H1 (cell line): ENCODE measurements around the gene ADD3. TPM values are rescaled to one million over a fixed set of nuclear protein-coding genes. Genes with fewer than 3 reads are reported as not detected.

Experiments
- CTCF ChIA-PET: fragments of 300-600 bp; sonication (Branson Sonifier 250); formaldehyde crosslinking; loops from one replicate; lab custom pipeline; 2021; ENCODE audit not compliant: partially characterized antibody; lab: Charles Lee
- POLR2A ChIA-PET: fragments of 300-600 bp; sonication (Branson Sonifier 250); formaldehyde crosslinking; loops from one replicate; lab custom pipeline; 2021; ENCODE audit warnings: inconsistent platforms; ENCODE audit not compliant: partially characterized antibody; lab: Charles Lee
- DNase-seq, 2 experiments: peaks; one replicate each; pipeline versions ENCODE4 v3.0.0 to v3.0.0-alpha.2; 2010 to 2022; ENCODE audit warnings: low spot score in 2 of 2, low read depth in 1 of 2, mixed read lengths in 1 of 2
- FAIRE-seq: peaks from 2 replicates; lab custom pipeline; 2011; peaks lifted over from hg19 to GRCh38; lab: Jason Lieb, UNC
- H2AFZ ChIP-seq: 2 replicates; pipeline ENCODE4 v1.8.1; 2012; ENCODE audit warnings: low read length, inconsistent platforms
- H2AK5ac ChIP-seq: 2 replicates; pipeline ENCODE4 v1.6.1; 2013; ENCODE audit warnings: low read depth, low read length
- H2BK120ac ChIP-seq: replicated peaks from 2 replicates; pipeline ENCODE3; 2013; ENCODE audit warnings: low read depth, low read length, inconsistent platforms
- H2BK12ac ChIP-seq: 2 replicates; pipeline ENCODE4 v1.6.1; 2013; ENCODE audit warnings: low read depth, low read length
- H2BK15ac ChIP-seq: 2 replicates; pipeline ENCODE4 v1.6.1; 2013; ENCODE audit warnings: low read length
- H2BK20ac ChIP-seq: 2 replicates; pipeline ENCODE4 v1.6.1; 2013; ENCODE audit warnings: low read length
- H2BK5ac ChIP-seq: 2 replicates; pipeline ENCODE4 v1.6.1; 2013; ENCODE audit warnings: low read depth, low read length
- H3K14ac ChIP-seq: 2 replicates; pipeline ENCODE4 v1.6.1; 2013; ENCODE audit warnings: inconsistent platforms; ENCODE audit not compliant: insufficient read length
- H3K18ac ChIP-seq: 2 replicates; pipeline ENCODE4 v1.6.1; 2013; ENCODE audit warnings: low read length; ENCODE audit errors: extremely low read depth
- H3K23ac ChIP-seq: 2 replicates; pipeline ENCODE4 v1.6.1; 2013; ENCODE audit warnings: inconsistent platforms; ENCODE audit not compliant: insufficient read length
- H3K23me2 ChIP-seq: 2 replicates; pipeline ENCODE4 v1.6.1; 2013; ENCODE audit warnings: low read depth, low read length
- H3K27ac ChIP-seq: 2 replicates; pipeline ENCODE4 v1.6.1; 2011; ENCODE audit warnings: low read depth, low read length, inconsistent platforms
- H3K27me3 ChIP-seq, 4 experiments: replicated peaks in 1 of 4; 1 replicate in 1 of 4; 2 replicates in 3 of 4; pipeline versions ENCODE4 v1.6.1 to v1.8.1; 2011 to 2013; ENCODE audit warnings: low read length in 3 of 4, mild to moderate bottlenecking in 3 of 4, inconsistent platforms in 2 of 4, mixed read lengths in 2 of 4, moderate library complexity in 1 of 4; ENCODE audit not compliant: control insufficient read depth in 3 of 4, insufficient read depth in 3 of 4; ENCODE audit errors: extremely low read depth in 1 of 4
- H3K36me3 ChIP-seq, 4 experiments: 2 replicates each; pipeline versions ENCODE4 v1.6.1 to v1.8.1; 2011 to 2013; ENCODE audit warnings: mild to moderate bottlenecking in 4 of 4, low read length in 3 of 4, moderate library complexity in 2 of 4, control low read depth in 1 of 4, inconsistent platforms in 1 of 4; ENCODE audit not compliant: insufficient read depth in 4 of 4, control insufficient read depth in 2 of 4
- H3K4ac ChIP-seq: replicated peaks from 2 replicates; pipeline ENCODE3; 2013; ENCODE audit warnings: low read length, low read depth, mixed read lengths, inconsistent platforms; ENCODE audit not compliant: insufficient read length
- H3K4me1 ChIP-seq, 4 experiments: replicated peaks in 1 of 4; 1 replicate in 1 of 4; 2 replicates in 3 of 4; pipeline versions ENCODE4 v1.6.1 to v1.8.1; 2011 to 2013; ENCODE audit warnings: low read length in 3 of 4, inconsistent platforms in 2 of 4, mixed read lengths in 1 of 4; ENCODE audit not compliant: insufficient read depth in 4 of 4, control insufficient read depth in 3 of 4
- H3K4me2 ChIP-seq, 2 experiments: 2 replicates each; pipeline versions ENCODE4 v1.6.1 to v1.8.1; 2011 to 2013; ENCODE audit warnings: low read depth in 2 of 2, low read length in 2 of 2, control low read depth in 1 of 2, inconsistent platforms in 1 of 2, mild to moderate bottlenecking in 1 of 2; ENCODE audit not compliant: insufficient read depth in 1 of 2
- H3K4me3 ChIP-seq, 4 experiments: fragments of 200-600, 300-600 bp in 1 of 4; sonication (generic), shearing (Covaris generic), sonication (Bioruptor Twin) in 1 of 4; 2 replicates each; pipeline versions ENCODE4 v1.5.1 to v1.8.1; 2011 to 2016; ENCODE audit warnings: low read length in 4 of 4, low read depth in 3 of 4, control low read depth in 2 of 4, inconsistent platforms in 2 of 4, mild to moderate bottlenecking in 2 of 4, mixed read lengths in 1 of 4, moderate library complexity in 1 of 4; ENCODE audit not compliant: insufficient read depth in 2 of 4; ENCODE audit errors: extremely low read depth in 1 of 4
- H3K56ac ChIP-seq: replicated peaks from 2 replicates; pipeline ENCODE3; 2013; ENCODE audit warnings: low read depth, mild to moderate bottlenecking, mixed read lengths, low read length, inconsistent platforms; ENCODE audit not compliant: insufficient read length
- H3K79me1 ChIP-seq: 2 replicates; pipeline ENCODE4 v1.6.1; 2013; ENCODE audit warnings: low read depth, low read length, control low read depth
- H3K79me2 ChIP-seq, 2 experiments: 2 replicates each; pipeline versions ENCODE4 v1.6.1 to v1.8.1; 2012 to 2013; ENCODE audit warnings: low read length in 2 of 2, mild to moderate bottlenecking in 2 of 2, inconsistent platforms in 1 of 2; ENCODE audit not compliant: insufficient read depth in 2 of 2, control insufficient read depth in 1 of 2
- H3K9ac ChIP-seq, 4 experiments: replicated peaks in 1 of 4; 1 replicate in 1 of 4; 2 replicates in 3 of 4; pipeline versions ENCODE4 v1.6.1 to v1.8.1; 2011 to 2013; ENCODE audit warnings: low read depth in 3 of 4, low read length in 3 of 4, control low read depth in 2 of 4, mild to moderate bottlenecking in 2 of 4, moderate library complexity in 2 of 4, inconsistent platforms in 1 of 4; ENCODE audit errors: extremely low read depth in 1 of 4
- H3K9me3 ChIP-seq, 2 experiments: 2 replicates each; pipeline versions ENCODE4 v1.6.1 to v1.8.1; 2012 to 2013; ENCODE audit warnings: mild to moderate bottlenecking in 2 of 2, moderate library complexity in 2 of 2, control low read depth in 1 of 2, inconsistent platforms in 1 of 2, low read depth in 1 of 2, low read length in 1 of 2, mixed read lengths in 1 of 2; ENCODE audit not compliant: insufficient read depth in 2 of 2
- H4K20me1 ChIP-seq, 2 experiments: replicated peaks in 1 of 2; 2 replicates each; pipeline versions ENCODE3 to v1.8.1; 2011 to 2013; ENCODE audit warnings: inconsistent platforms in 2 of 2, low read length in 2 of 2, mild to moderate bottlenecking in 1 of 2; ENCODE audit not compliant: insufficient read depth in 2 of 2, control insufficient read depth in 1 of 2
- H4K5ac ChIP-seq: 2 replicates; pipeline ENCODE4 v1.6.1; 2013; ENCODE audit warnings: low read length, low read depth, mixed read lengths, inconsistent platforms; ENCODE audit not compliant: insufficient read length
- H4K8ac ChIP-seq: 2 replicates; pipeline ENCODE4 v1.8.0; 2013; ENCODE audit warnings: mild to moderate bottlenecking, moderate library complexity, low read length, inconsistent platforms; ENCODE audit not compliant: insufficient read depth; ENCODE audit errors: extremely low read depth
- H4K91ac ChIP-seq: replicated peaks from 2 replicates; pipeline ENCODE3; 2013; ENCODE audit warnings: low read length, mixed read lengths, inconsistent platforms; ENCODE audit not compliant: insufficient read length
- ASH2L ChIP-seq: fragments of 200-600, 300-600 bp; sonication (generic); IDR thresholded peaks from one replicate; pipeline ENCODE4 v1.7.1; 2017; ENCODE audit warnings: low read length
- ATF3 ChIP-seq: IDR thresholded peaks from 2 replicates; pipeline ENCODE4 v1.6.1; 2011; ENCODE audit warnings: low read depth, mild to moderate bottlenecking, low read length; ENCODE audit not compliant: insufficient read depth
- CEBPB ChIP-seq: IDR thresholded peaks from 2 replicates; pipeline ENCODE4 v1.6.1; 2012; ENCODE audit warnings: low read depth, low read length
- HDAC6 ChIP-seq: IDR thresholded peaks from one replicate; pipeline ENCODE4 v1.7.1; 2012; ENCODE audit warnings: low read depth, mild to moderate bottlenecking, inconsistent platforms, low read length, moderate library complexity
- KDM5A ChIP-seq: fragments of 200-600 bp; IDR thresholded peaks from 2 replicates; pipeline ENCODE4 v1.7.1; 2012; ENCODE audit warnings: mild to moderate bottlenecking, low read length, inconsistent platforms, mixed read lengths
- NANOG ChIP-seq: IDR thresholded peaks from 2 replicates; pipeline ENCODE4 v1.6.1; 2011; ENCODE audit warnings: low read length, low read depth, mild to moderate bottlenecking, inconsistent platforms; ENCODE audit not compliant: insufficient read depth, poor library complexity, severe bottlenecking
- NRF1 ChIP-seq: IDR thresholded peaks from 2 replicates; pipeline ENCODE4 v1.6.1; 2011; ENCODE audit warnings: mild to moderate bottlenecking, low read depth, low read length, improper control_type of control experiment
- PHF8 ChIP-seq: fragments of 200-600 bp; sonication (generic); conservative IDR thresholded peaks from 2 replicates; pipeline ENCODE4 v1.7.1; 2012; ENCODE audit warnings: low read depth, mild to moderate bottlenecking, inconsistent platforms, low read length, moderate library complexity
- RNF2 ChIP-seq: fragments of 200-900, 300-1000 bp; sonication (generic); IDR thresholded peaks from 2 replicates; pipeline ENCODE4 v1.7.1; 2016; ENCODE audit warnings: borderline replicate concordance, low read depth, mild to moderate bottlenecking, antibody characterized with exemption, low read length; ENCODE audit not compliant: poor library complexity, severe bottlenecking; ENCODE audit errors: missing control alignments
- SRF ChIP-seq: IDR thresholded peaks from 2 replicates; pipeline ENCODE4 v1.6.1; 2011; ENCODE audit warnings: mild to moderate bottlenecking, low read depth, low read length, moderate library complexity
- YY1 ChIP-seq: IDR thresholded peaks from 2 replicates; pipeline ENCODE4 v1.6.1; 2011; ENCODE audit warnings: low read depth, mild to moderate bottlenecking, low read length
- polyA plus RNA-seq, 7 experiments: library from polyadenylated mRNA; depleted of rRNA in 3 of 7; stranded (reverse) in 5 of 7; unstranded in 2 of 7; fragments of >200 nt in 5 of 7; fragments of 200-250 nt in 2 of 7; gene quantifications; 1 replicate in 5 of 7; 2 replicates in 1 of 7; 4 replicates in 1 of 7; pipeline versions ENCODE4 v1.2.1 to v1.2.3, GENCODE V29; 2011 to 2013; ENCODE audit warnings: missing spikeins in 2 of 7, mixed read lengths in 2 of 7
- total RNA-seq: library from RNA; stranded (reverse); fragmentation: NEBNext Ultra II Directional; extraction: Animal tissue kit (Norgen Biotek cat#: 25700); gene quantifications from 2 replicates; pipeline ENCODE4 v1.2.1, GENCODE V29; 2021
- TF ChIP-seq, protein P1 (sequence below): IDR thresholded peaks from 2 replicates; pipeline ENCODE4 v1.6.1; 2012; ENCODE audit warnings: inconsistent platforms

Gene ADD3
- total and polyA plus RNA-seq, 2 of the 8 experiments (the other 6 are each of a cell fraction or from before 2014, with no cell fraction given): 44.7 to 85.6 TPM

DNA sequence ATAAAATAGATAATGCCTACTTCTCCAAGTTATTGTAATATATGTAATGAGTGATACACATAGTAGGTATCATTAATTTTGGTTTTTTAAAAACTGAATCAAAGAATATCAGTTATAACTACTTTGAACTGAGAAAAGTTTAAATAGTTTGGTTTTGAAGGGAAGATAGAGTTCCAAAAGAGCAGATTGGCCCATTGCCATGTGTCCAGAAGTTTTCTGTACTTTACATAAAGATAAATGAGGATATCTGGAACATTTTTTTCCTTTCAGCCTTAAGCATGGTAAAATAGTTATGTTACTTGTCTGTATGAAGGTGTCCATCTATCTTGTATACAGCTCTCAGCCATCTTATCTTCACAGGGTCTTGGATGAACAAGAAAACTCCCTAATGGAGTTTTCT, 101.7 kb downstream of the ADD3 start:
- peaks cover 0 to 1% of the 10 kb centered on the region in 2 experiments for H4K20me1 ChIP-seq
- H3K79me2 ChIP-seq: no peaks in the 10 kb centered on the region
- H3K23ac ChIP-seq: no peak overlapping the region
- peaks cover 0 to 19% (median 11%) of the 10 kb centered on the region in 4 experiments; a peak in 6 of 8 replicates for H3K36me3 ChIP-seq
- H3K9me3 ChIP-seq: no peaks in the 10 kb centered on the region
- no peaks in the 10 kb centered on the region for H3K27me3 ChIP-seq
- H3K4ac ChIP-seq: no peak overlapping the region
- no peak overlapping the region for H2BK5ac ChIP-seq
- H2BK12ac ChIP-seq: no peak overlapping the region
- H4K5ac ChIP-seq: no peak overlapping the region
- no peak overlapping the region for H2BK20ac ChIP-seq
- POLR2A ChIA-PET: no interaction called here
- H3K18ac ChIP-seq: no peak overlapping the region
- no peak overlapping the region for H3K4me3 ChIP-seq
- no peak overlapping the region for H2AFZ ChIP-seq
- no peak overlapping the region for H3K4me2 ChIP-seq
- no peak overlapping the region for H3K27ac ChIP-seq
- H3K79me1 ChIP-seq: no peaks in the 10 kb centered on the region; the same call in 1 of the 2 replicates
- DNase-seq (no peak), FAIRE-seq (no peak)
- H2BK120ac ChIP-seq: no peak overlapping the region
- no peak overlapping the region for H4K8ac ChIP-seq
- no peak overlapping the region for H3K56ac ChIP-seq
- no peak overlapping the region for H2AK5ac ChIP-seq
- H2BK15ac ChIP-seq: no peak overlapping the region
- no peaks in the 10 kb centered on the region for H3K23me2 ChIP-seq
- no peak overlapping the region for H3K14ac ChIP-seq
- CTCF ChIA-PET: interaction anchor here (1.3 to 2.1 kb wide), 2 partner anchors 8 to 225 kb away, joined by 7 to 13 read pairs; no protein-coding TSS in a partner anchor
- no peak overlapping the region for H3K9ac ChIP-seq
- TF ChIP-seq ATF3 (no peak), RNF2 (no peak), CEBPB (no peak), ASH2L (no peak), KDM5A (no peak), NANOG (no peak), PHF8 (no peak), HDAC6 (no peak), NRF1 (no peak), SRF (no peak), YY1 (no peak)
- TF ChIP-seq, protein P1, sequence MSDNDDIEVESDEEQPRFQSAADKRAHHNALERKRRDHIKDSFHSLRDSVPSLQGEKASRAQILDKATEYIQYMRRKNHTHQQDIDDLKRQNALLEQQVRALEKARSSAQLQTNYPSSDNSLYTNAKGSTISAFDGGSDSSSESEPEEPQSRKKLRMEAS: no peak
- H4K91ac ChIP-seq: no peak overlapping the region
- no peaks in the 10 kb centered on the region for H3K4me1 ChIP-seq
